Islet precursor cell (in vitro differentiated cells): ENCODE measurements around the gene ZFP42.
A peak's percentile ranks its signal among the peaks of the same experiment; 100 is the strongest.
"Not testable (repeated sequence)": the region's sequence is repeated elsewhere in the genome, so short reads cannot be mapped to it uniquely, and the experiment has no call there.

Experiments
- DNase-seq: peaks from one replicate; pipeline ENCODE4 v3.0.0-alpha.2; 2018

ZFP42 gene

DNA sequence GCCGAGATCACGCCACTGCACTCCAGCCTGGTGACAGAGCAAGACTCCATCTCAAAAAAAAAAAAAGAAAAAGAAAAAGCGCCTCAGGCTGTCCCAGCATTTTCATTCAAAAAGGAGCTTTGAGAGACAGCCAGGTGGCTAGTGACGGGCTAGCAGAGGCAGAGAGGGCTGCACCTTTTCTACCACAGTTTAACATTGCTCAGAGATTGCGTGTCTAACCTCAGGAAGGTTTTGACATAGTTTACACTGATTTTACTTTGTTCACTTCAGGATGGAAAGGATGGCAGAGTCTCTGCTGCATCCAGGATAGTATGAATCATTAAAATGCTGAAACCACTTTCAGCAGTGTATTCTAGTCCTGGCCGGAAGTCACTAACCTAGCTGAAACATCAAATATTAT is 28.1 kb downstream of the ZFP42 start:
- peak; percentile 90 for DNase-seq

- DNase-seq, result no peak
These were observed 29.9 kb downstream of the ZFP42 start for GRCh38 chr4:188025476-188025875.

GRCh38 chr4:188029114-188029513 is 33.5 kb downstream of the ZFP42 start:
- DNase-seq, result no peak

DNA sequence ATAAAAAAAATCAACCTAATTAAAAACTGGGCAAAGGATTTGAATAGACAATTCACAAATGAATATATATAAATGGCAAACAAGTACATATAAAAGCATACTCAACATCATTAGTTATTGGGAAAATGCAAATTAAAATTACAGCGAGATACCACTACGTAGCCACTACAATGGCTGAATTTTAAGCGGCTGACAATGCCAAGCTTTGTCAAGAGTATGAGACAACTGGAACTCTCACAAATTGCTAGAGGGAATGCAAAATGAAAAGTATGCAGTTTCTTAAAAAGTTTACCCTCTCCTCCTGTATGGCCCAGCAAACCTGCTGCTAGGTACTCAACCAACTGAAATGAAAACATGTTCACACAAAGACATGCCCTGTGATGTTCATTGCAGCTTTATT is 34.8 kb downstream of the ZFP42 start:
- no peak for DNase-seq

DNA sequence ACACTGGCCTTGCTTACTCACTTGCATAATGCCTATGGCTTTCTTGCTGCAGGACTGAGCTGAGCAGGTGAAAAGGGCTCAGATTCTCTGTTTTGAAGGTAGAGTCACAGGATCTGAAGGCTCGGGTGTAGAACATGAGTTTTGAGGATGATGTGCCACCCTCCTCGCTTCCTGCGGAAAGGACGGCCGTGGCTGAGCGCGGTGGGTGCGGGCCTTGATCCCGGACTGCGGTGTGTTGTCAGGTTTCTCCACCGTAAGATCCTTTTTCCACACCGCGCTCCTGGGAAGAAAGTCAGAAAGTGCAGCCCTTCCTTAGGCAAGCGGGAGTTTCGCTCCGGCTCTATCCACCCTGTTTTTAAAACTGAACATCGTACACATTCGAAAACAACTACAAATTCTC is 36.2 kb downstream of the ZFP42 start:
- DNase-seq, result peak; percentile 64

DNA sequence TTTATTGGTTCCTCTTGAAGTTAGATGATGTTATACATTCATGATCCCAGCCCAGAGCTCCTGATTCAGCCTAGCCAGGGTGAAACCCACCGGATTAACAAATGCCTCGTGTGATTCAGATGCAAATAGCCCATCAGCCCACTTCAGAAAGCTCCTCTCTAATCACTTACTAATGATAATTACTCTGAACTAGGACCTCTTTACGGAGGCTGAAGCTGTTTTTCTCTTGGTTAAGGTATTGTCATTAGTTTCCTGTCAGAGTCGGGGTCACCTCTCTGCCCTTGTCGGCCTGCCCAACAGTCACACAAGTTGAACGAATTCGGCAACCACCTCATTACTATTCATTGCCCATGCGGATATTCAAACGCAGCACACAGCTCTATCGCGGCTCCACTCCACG is 36.6 kb downstream of the ZFP42 start:
- no peak for DNase-seq

GRCh38 chr4:188032583-188032982 is 37.0 kb downstream of the ZFP42 start:
- DNase-seq, result no peak

GRCh38 chr4:188037003-188037713 is 41.6 kb downstream of the ZFP42 start:
- DNase-seq, result no peak

DNA sequence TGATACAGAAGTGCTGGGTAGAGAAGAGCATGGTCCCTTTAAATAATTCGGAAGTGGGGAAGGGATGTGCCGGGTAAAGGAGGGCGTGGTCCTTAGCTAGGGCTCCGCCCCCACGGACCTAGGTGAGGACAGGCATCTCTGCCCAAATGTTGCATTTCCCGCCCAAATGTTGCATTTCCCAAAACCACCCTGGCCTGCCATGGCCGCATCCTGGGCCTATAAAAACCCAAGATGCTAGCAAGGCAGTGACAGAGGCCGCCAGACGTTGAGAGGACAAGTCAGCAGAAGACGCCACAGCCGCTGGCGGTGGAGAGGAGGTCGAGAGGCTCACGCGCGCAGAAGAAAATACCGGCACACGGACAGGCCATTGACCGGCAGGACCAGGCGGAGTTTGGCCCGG is 46.1 kb downstream of the ZFP42 start:
- no peak for DNase-seq

- DNase-seq, result no peak
These were observed 46.6 kb downstream of the ZFP42 start for GRCh38 chr4:188042191-188042590.

DNA sequence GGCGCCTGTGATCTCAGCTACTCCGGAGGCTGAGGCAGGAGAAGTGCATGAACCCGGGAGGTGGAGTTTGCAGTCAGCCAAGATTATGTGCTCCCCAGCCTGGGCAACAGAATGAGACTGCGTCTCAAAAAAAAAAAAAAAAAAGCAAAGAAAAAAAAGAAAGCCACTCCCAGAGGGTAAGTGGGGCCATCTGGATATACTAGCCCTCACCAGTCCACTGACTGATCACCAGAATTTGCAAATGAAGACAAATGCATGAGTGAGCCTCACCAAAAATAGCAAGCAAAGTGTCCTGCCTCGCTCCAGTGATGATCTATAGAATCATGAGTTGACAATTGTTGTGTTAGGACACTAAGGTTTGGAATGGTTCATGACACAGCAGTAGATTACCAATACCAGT is 47.6 kb downstream of the ZFP42 start:
- no peak for DNase-seq

DNA sequence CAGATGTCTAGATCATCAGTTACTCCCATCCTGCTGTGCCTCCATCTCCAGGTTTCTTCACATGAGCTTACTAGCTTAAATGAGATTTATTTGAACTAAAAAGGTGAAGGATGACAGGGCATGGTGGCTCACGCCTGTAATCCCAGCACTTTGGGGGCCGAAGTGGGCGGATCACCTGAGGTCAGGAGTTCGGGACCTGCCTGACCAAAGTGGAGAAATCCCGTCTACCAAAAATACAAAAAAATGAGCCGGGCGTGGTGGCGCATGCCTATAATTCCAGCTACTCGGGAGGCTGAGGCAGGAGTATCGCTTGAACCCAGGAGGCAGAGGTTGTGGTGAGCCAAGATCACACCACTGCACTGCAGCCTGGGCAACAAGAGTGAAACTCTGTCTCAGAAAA is 49.9 kb downstream of the ZFP42 start:
- DNase-seq, result not testable (repeated sequence)

GRCh38 chr4:188046657-188047056 is 51.1 kb downstream of the ZFP42 start:
- DNase-seq, result no peak

DNA sequence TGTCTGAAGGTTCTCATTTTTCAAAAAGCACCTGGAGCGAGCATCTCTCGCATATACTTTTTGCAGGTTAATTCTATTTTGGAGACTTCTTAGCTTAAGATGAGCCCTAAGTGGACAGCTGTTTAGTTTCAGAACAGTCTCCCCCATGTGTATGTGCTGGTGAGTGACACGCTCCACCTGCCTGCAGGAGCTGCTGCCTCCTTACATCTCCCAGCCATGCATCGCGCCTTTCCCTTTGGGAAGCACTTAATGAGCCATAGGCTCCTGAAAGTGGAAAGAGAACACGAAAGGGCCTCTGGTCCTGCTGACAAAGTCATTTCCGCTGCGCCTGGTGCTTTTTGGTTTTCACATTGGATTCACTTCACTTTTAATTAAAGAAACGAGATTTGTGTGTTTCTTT is 57.7 kb downstream of the ZFP42 start:
- peak; percentile 60 for DNase-seq
